Keratinocyte (primary cell): ENCODE data around the gene PXN. TPM values are rescaled to one million over a fixed set of nuclear protein-coding genes. Genes with fewer than 3 reads are reported as not detected.

Source experiments
- DNase-seq: peaks from one replicate; pipeline ENCODE4 v3.0.0-alpha.2; 2011; ENCODE audit warnings: low read depth, missing footprints, low spot score
- FAIRE-seq: peaks from 2 replicates; lab custom pipeline; 2011; peaks lifted over from hg19 to GRCh38; lab: Jason Lieb, UNC
- H2AFZ ChIP-seq: 2 replicates; pipeline ENCODE4 v1.6.0; 2012; ENCODE audit warnings: low read length, control low read depth, inconsistent platforms; ENCODE audit not compliant: control insufficient read depth
- H3K27ac ChIP-seq: 2 replicates; pipeline ENCODE4 v1.5.1; 2011; ENCODE audit warnings: low read length; ENCODE audit not compliant: control insufficient read depth, insufficient read depth
- H3K27me3 ChIP-seq: 3 replicates; pipeline ENCODE4 v1.6.0; 2011; ENCODE audit warnings: low read length; ENCODE audit not compliant: control insufficient read depth, insufficient read depth; ENCODE audit errors: extremely low read depth
- H3K36me3 ChIP-seq, 2 experiments: 2 replicates in 1 of 2; 3 replicates in 1 of 2; pipeline ENCODE4 v1.5.1; 2011; ENCODE audit warnings: low read length in 2 of 2, mild to moderate bottlenecking in 1 of 2; ENCODE audit not compliant: control insufficient read depth in 2 of 2, insufficient read depth in 2 of 2; ENCODE audit errors: extremely low read depth in 1 of 2
- H3K4me1 ChIP-seq: 3 replicates; pipeline ENCODE4 v1.5.1; 2011; ENCODE audit warnings: low read length; ENCODE audit not compliant: control insufficient read depth, insufficient read depth; ENCODE audit errors: extremely low read depth
- H3K4me2 ChIP-seq: 3 replicates; pipeline ENCODE4 v1.6.0; 2011; ENCODE audit warnings: low read depth, low read length; ENCODE audit not compliant: control insufficient read depth, insufficient read depth; ENCODE audit errors: extremely low read depth
- H3K4me3 ChIP-seq, 3 experiments: fragments of 200-600 bp in 1 of 3; sonication (generic) in 1 of 3; 2 replicates in 2 of 3; 3 replicates in 1 of 3; pipeline ENCODE4 v1.5.1; 2011 to 2016; ENCODE audit warnings: low read length in 3 of 3, mild to moderate bottlenecking in 3 of 3, control low read depth in 2 of 3, inconsistent platforms in 1 of 3, low read depth in 1 of 3, mixed read lengths in 1 of 3, mixed run types in 1 of 3, moderate library complexity in 1 of 3; ENCODE audit not compliant: control insufficient read depth in 2 of 3, insufficient read depth in 2 of 3; ENCODE audit errors: extremely low read depth in 1 of 3
- H3K79me2 ChIP-seq: 2 replicates; pipeline ENCODE4 v1.6.0; 2012; ENCODE audit warnings: low read length; ENCODE audit not compliant: control insufficient read depth, insufficient read depth
- H3K9ac ChIP-seq: 3 replicates; pipeline ENCODE4 v1.6.0; 2011; ENCODE audit warnings: low read length; ENCODE audit not compliant: control insufficient read depth, insufficient read depth; ENCODE audit errors: extremely low read depth
- H3K9me1 ChIP-seq: 3 replicates; pipeline ENCODE4 v1.6.0; 2011; ENCODE audit warnings: low read length; ENCODE audit not compliant: control insufficient read depth, insufficient read depth; ENCODE audit errors: extremely low read depth
- H3K9me3 ChIP-seq: 2 replicates; pipeline ENCODE4 v1.5.1; 2012; ENCODE audit warnings: low read depth, low read length; ENCODE audit not compliant: control insufficient read depth
- H4K20me1 ChIP-seq: 3 replicates; pipeline ENCODE4 v1.6.0; 2011; ENCODE audit warnings: low read length; ENCODE audit not compliant: control insufficient read depth, insufficient read depth; ENCODE audit errors: extremely low read depth
- EZH2 ChIP-seq: IDR thresholded peaks from one replicate; pipeline ENCODE4 v1.6.1; 2012; ENCODE audit warnings: inconsistent platforms, mild to moderate bottlenecking, low read length, moderate library complexity
- dilution Hi-C: fragments of 300-500 bp; cut with MboI; formaldehyde crosslinking; loops from one replicate; pipeline ENCODE4 v1.7.0; 2020; ENCODE audit warnings: low sequenced_read_pairs; ENCODE audit not compliant: extremely low pct_ligation_motif_present
- polyA plus RNA-seq, 5 experiments: library from polyadenylated mRNA; depleted of rRNA in 3 of 5; stranded (reverse) in 3 of 5; stranded (forward) in 1 of 5; unstranded in 1 of 5; fragments of >200 nt; gene quantifications; 1 replicate in 1 of 5; 2 replicates in 3 of 5; 3 replicates in 1 of 5; pipeline versions ENCODE4 v1.2.1 to v1.2.3, GENCODE V29; 2011 to 2012; ENCODE audit warnings: missing spikeins in 2 of 5, low read depth in 1 of 5, low replicate concordance in 1 of 5
- TF ChIP-seq, protein P1 (sequence below), 3 experiments: IDR thresholded peaks in 1 of 3; conservative IDR thresholded peaks in 1 of 3; optimal IDR thresholded peaks in 1 of 3; 2 replicates in 2 of 3; 3 replicates in 1 of 3; pipeline versions ENCODE3 to v1.5.1; 2011; ENCODE audit warnings: low read length in 3 of 3, mild to moderate bottlenecking in 3 of 3, moderate library complexity in 2 of 3, control low read depth in 1 of 3, inconsistent platforms in 1 of 3; ENCODE audit not compliant: insufficient read depth in 2 of 3; ENCODE audit errors: extremely low read depth in 1 of 3

Gene PXN
- polyA plus RNA-seq, 1 donor (not counting 4 experiments of a cell fraction or from before 2014, with no cell fraction given), result 114 TPM

DNA sequence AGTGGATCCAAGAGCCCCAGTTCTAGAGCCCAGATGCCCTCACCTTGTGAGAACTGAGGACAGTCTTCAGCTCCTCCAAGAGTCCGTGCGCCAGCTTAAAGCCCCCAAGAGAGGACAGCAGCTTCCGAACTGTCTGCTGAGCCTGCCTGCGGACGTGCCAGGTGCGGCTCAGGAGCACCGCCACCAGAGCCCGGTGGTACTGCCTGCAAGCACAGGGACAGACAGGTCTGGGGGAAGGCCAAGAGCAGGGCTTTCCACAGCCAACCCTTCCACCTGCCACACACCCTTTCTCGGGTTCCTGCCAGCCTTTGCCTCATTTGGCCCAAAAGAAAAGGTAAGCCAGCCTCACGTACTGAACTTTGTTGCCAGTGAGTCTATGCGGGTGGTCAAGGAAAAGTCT is 101.2 kb downstream of the PXN start:
- Histone ChIP-seq H4K20me1 (no peaks in the 10 kb centered on the region), H3K36me3 (peaks cover 51 to 52% of the 10 kb centered on the region in 2 experiments), H3K27me3 (no peaks in the 10 kb centered on the region), H3K79me2 (no peaks in the 10 kb centered on the region), H3K27ac (no peak overlapping the region), H3K4me3 (no peak overlapping the region), H3K4me1 (no peaks in the 10 kb centered on the region), H3K4me2 (no peak overlapping the region), H2AFZ (no peak overlapping the region), H3K9me1 (no peaks in the 10 kb centered on the region), H3K9me3 (no peaks in the 10 kb centered on the region), H3K9ac (no peak overlapping the region)
- no peak for TF ChIP-seq EZH2
- TF ChIP-seq, protein P1, sequence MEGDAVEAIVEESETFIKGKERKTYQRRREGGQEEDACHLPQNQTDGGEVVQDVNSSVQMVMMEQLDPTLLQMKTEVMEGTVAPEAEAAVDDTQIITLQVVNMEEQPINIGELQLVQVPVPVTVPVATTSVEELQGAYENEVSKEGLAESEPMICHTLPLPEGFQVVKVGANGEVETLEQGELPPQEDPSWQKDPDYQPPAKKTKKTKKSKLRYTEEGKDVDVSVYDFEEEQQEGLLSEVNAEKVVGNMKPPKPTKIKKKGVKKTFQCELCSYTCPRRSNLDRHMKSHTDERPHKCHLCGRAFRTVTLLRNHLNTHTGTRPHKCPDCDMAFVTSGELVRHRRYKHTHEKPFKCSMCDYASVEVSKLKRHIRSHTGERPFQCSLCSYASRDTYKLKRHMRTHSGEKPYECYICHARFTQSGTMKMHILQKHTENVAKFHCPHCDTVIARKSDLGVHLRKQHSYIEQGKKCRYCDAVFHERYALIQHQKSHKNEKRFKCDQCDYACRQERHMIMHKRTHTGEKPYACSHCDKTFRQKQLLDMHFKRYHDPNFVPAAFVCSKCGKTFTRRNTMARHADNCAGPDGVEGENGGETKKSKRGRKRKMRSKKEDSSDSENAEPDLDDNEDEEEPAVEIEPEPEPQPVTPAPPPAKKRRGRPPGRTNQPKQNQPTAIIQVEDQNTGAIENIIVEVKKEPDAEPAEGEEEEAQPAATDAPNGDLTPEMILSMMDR (optimal IDR thresholded peaks at IDR 0.05 in 1 of 3, IDR thresholded peaks at IDR 0.05 in 1 of 3, conservative IDR thresholded peaks at IDR 0.05 in 1 of 3; ENCODE audit: extremely low read depth in 1 of 3, insufficient read depth in 2 of 3, low read length in 3 of 3), result no peak
- dilution Hi-C loops, result no loop called here
- FAIRE-seq, result no peak
- no peak for DNase-seq

DNA sequence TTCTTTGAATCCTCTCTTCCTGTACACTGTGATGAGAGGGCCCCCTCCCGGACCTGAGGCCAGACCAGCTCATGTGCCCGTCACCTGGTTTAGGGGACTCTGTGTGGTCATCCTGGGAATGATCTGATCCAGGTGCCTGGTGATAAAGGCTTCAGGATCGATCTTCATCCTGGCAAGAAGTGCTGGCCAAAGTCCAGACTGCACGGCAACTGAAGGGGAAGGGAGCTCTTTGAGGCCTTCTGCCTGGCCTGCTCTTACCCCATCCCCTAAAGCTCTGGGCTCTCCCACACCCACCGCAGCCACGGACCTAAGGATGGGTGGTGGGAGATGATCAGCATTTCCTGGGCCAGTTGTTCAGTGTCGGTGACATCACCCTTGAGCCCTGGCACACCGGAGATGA is 102.8 kb downstream of the PXN start:
- no peak for DNase-seq
- peaks cover 52 to 55% of the 10 kb centered on the region in 2 experiments for H3K36me3 ChIP-seq

More for the DNA sequence above, 102.8 kb downstream of the PXN start:
- Histone ChIP-seq H3K27me3 (no peaks in the 10 kb centered on the region), H3K4me2 (no peak overlapping the region), H3K9me3 (no peaks in the 10 kb centered on the region), H3K4me1 (no peaks in the 10 kb centered on the region), H3K4me3 (no peak overlapping the region), H3K9ac (no peak overlapping the region), H3K79me2 (no peaks in the 10 kb centered on the region), H4K20me1 (no peaks in the 10 kb centered on the region), H3K9me1 (no peaks in the 10 kb centered on the region), H3K27ac (no peak overlapping the region), H2AFZ (no peak overlapping the region)
- dilution Hi-C loops, result no loop called here
- FAIRE-seq, result no peak
- TF ChIP-seq EZH2, result no peak
- TF ChIP-seq, protein P1 (optimal IDR thresholded peaks at IDR 0.05 in 1 of 3, IDR thresholded peaks at IDR 0.05 in 1 of 3, conservative IDR thresholded peaks at IDR 0.05 in 1 of 3; ENCODE audit: extremely low read depth in 1 of 3, insufficient read depth in 2 of 3, low read length in 3 of 3), result no peak
